ENCODE measurements around the gene ZNF791.

DNA sequence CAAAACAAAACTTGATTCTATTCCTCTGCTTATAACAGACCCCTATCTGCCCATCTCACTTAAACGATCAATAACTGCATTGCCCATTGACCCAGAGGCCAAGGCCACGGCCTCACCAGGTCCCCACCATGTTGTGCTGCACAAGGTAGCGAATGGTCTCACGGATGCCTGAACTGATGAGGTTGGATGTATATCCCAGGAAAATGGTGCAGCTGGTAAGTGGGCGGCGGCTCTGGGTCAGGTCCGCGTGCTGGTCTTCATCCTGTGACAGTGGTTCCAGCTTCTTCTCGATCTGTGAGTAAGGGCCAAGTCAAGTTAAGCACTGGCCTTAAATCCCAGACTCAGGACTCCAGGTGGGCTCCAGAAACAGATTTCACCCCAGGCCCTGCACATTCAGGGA lies 69.3 kb downstream of the ZNF791 start:
- TF ChIP-seq NFIB (CRISPR knock-in tag; IDR thresholded peaks at IDR 0.05; ENCODE audit: borderline replicate concordance) (no peak), PHF5A (CRISPR knock-in tag; IDR thresholded peaks at IDR 0.05; ENCODE audit: low read depth, unreplicated experiment) (no peak), MED1 (CRISPR knock-in tag; IDR thresholded peaks at IDR 0.05) (no peak), MAFK (conservative IDR thresholded peaks at IDR 0.05 in 1 of 2, IDR thresholded peaks at IDR 0.05 in 1 of 2; ENCODE audit: low read length in 2 of 2) (no peak), HDAC6 (IDR thresholded peaks at IDR 0.05; ENCODE audit: low read depth, low read length) (no peak), GATAD1 (CRISPR knock-in tag; IDR thresholded peaks at IDR 0.05) (no peak), ZNF143 (CRISPR knock-in tag; IDR thresholded peaks at IDR 0.05) (no peak), ZNF713 (CRISPR knock-in tag; IDR thresholded peaks at IDR 0.05) (no peak), ZNF274 (CRISPR knock-in tag; IDR thresholded peaks at IDR 0.05) (no peak)
- TF ChIP-seq, protein P1, sequence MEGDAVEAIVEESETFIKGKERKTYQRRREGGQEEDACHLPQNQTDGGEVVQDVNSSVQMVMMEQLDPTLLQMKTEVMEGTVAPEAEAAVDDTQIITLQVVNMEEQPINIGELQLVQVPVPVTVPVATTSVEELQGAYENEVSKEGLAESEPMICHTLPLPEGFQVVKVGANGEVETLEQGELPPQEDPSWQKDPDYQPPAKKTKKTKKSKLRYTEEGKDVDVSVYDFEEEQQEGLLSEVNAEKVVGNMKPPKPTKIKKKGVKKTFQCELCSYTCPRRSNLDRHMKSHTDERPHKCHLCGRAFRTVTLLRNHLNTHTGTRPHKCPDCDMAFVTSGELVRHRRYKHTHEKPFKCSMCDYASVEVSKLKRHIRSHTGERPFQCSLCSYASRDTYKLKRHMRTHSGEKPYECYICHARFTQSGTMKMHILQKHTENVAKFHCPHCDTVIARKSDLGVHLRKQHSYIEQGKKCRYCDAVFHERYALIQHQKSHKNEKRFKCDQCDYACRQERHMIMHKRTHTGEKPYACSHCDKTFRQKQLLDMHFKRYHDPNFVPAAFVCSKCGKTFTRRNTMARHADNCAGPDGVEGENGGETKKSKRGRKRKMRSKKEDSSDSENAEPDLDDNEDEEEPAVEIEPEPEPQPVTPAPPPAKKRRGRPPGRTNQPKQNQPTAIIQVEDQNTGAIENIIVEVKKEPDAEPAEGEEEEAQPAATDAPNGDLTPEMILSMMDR (CRISPR knock-in tag; IDR thresholded peaks at IDR 0.05): no peak
- TF ChIP-seq, protein P2, sequence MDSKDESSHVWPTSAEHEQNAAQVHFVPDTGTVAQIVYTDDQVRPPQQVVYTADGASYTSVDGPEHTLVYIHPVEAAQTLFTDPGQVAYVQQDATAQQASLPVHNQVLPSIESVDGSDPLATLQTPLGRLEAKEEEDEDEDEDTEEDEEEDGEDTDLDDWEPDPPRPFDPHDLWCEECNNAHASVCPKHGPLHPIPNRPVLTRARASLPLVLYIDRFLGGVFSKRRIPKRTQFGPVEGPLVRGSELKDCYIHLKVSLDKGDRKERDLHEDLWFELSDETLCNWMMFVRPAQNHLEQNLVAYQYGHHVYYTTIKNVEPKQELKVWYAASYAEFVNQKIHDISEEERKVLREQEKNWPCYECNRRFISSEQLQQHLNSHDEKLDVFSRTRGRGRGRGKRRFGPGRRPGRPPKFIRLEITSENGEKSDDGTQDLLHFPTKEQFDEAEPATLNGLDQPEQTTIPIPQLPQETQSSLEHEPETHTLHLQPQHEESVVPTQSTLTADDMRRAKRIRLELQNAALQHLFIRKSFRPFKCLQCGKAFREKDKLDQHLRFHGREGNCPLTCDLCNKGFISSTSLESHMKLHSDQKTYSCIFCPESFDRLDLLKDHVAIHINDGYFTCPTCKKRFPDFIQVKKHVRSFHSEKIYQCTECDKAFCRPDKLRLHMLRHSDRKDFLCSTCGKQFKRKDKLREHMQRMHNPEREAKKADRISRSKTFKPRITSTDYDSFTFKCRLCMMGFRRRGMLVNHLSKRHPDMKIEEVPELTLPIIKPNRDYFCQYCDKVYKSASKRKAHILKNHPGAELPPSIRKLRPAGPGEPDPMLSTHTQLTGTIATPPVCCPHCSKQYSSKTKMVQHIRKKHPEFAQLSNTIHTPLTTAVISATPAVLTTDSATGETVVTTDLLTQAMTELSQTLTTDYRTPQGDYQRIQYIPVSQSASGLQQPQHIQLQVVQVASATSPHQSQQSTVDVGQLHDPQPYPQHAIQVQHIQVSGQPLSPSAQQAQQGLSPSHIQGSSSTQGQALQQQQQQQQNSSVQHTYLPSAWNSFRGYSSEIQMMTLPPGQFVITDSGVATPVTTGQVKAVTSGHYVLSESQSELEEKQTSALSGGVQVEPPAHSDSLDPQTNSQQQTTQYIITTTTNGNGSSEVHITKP (CRISPR knock-in tag; IDR thresholded peaks at IDR 0.05; ENCODE audit: low read depth): no peak
